Measurements from ENCODE around the gene UVRAG. TPM values are rescaled to one million over a fixed set of nuclear protein-coding genes. Genes with fewer than 3 reads are reported as not detected.

Gene UVRAG
- total and polyA plus RNA-seq, 2 of the 13 experiments (the other 11 are each of a cell fraction or from before 2014, with no cell fraction given), result 9.7 to 17.3 TPM

GRCh38 chr11:75792997-75793800 lies 21.8 kb upstream of the UVRAG start (continued):
- TF ChIP-seq ZBED4 (CRISPR knock-in tag; IDR thresholded peaks at IDR 0.05; ENCODE audit: borderline replicate concordance) (0 out of 2 replicates have a peak, but pooled peaks have one; percentile 43), PAXIP1 (CRISPR knock-in tag; conservative IDR thresholded peaks at IDR 0.05) (peak; percentile 64), ZNF879 (CRISPR knock-in tag; IDR thresholded peaks at IDR 0.05) (no peak), ZBTB33 (CRISPR knock-in tag; IDR thresholded peaks at IDR 0.05) (peak; percentile 99), IKZF5 (CRISPR knock-in tag; IDR thresholded peaks at IDR 0.05) (0 out of 2 replicates have a peak, but pooled peaks have one; percentile 31), MXI1 (IDR thresholded peaks at IDR 0.05; ENCODE audit: borderline replicate concordance, low read depth, low read length) (no peak)

Measured in HepG2 (cell line).